RKO (cell line): ENCODE measurements around the gene CADM1.
A peak's percentile ranks its signal among the peaks of the same experiment; 100 is the strongest.

Experiments used
- DNase-seq: peaks from one replicate; pipeline ENCODE4 v3.0.0-alpha.2; 2016; ENCODE audit warnings: low spot score

Gene CADM1

GRCh38 chr11:115515647-115516395, 11.6 kb upstream of the CADM1 start:
- no peak for DNase-seq

- DNase-seq: no peak
Observed at GRCh38 chr11:115506954-115507675, 2.9 kb upstream of the CADM1 start.

- DNase-seq: no peak
Observed at GRCh38 chr11:115505175-115505574, 960 bp upstream of the CADM1 start.

- no peak for DNase-seq
Observed at GRCh38 chr11:115503886-115504275, 334 bp downstream of the CADM1 start.

- peak; percentile 76 for DNase-seq
Observed at GRCh38 chr11:115503083-115503885, 931 bp downstream of the CADM1 start.

GRCh38 chr11:115502636-115503082, 1.6 kb downstream of the CADM1 start:
- DNase-seq: no peak

GRCh38 chr11:115501893-115502589, 2.2 kb downstream of the CADM1 start:
- no peak for DNase-seq

- no peak for DNase-seq
Observed at GRCh38 chr11:115501502-115501892, 2.7 kb downstream of the CADM1 start.

GRCh38 chr11:115500547-115501501, 3.4 kb downstream of the CADM1 start:
- DNase-seq: no peak

- DNase-seq: no peak
Observed at GRCh38 chr11:115499891-115500290, 4.3 kb downstream of the CADM1 start.

GRCh38 chr11:115499241-115499799, 4.9 kb downstream of the CADM1 start:
- DNase-seq: no peak

GRCh38 chr11:115498354-115498753, 5.9 kb downstream of the CADM1 start:
- no peak for DNase-seq

- DNase-seq: no peak
Observed at GRCh38 chr11:115497303-115497702, 6.9 kb downstream of the CADM1 start.

GRCh38 chr11:115496892-115497291, 7.3 kb downstream of the CADM1 start:
- no peak for DNase-seq

- DNase-seq: no peak
Observed at GRCh38 chr11:115493905-115494304, 10.3 kb downstream of the CADM1 start.

- DNase-seq: no peak
Observed at GRCh38 chr11:115493488-115493887, 10.7 kb downstream of the CADM1 start.

- no peak for DNase-seq
Observed at GRCh38 chr11:115489466-115489865, 14.7 kb downstream of the CADM1 start.

- no peak for DNase-seq
Observed at GRCh38 chr11:115488945-115489344, 15.3 kb downstream of the CADM1 start.

GRCh38 chr11:115481528-115481927, 22.7 kb downstream of the CADM1 start:
- no peak for DNase-seq

- DNase-seq: no peak
Observed at GRCh38 chr11:115480611-115481010, 23.6 kb downstream of the CADM1 start.

- no peak for DNase-seq
Observed at GRCh38 chr11:115477410-115477809, 26.8 kb downstream of the CADM1 start.
